ENCODE measurements around the gene IFNL3. TPM values are rescaled to one million over a fixed set of nuclear protein-coding genes. Genes with fewer than 3 reads are reported as not detected.

The IFNL3 gene
- total RNA-seq, 4 donors from 2014 or later = not detected

DNA sequence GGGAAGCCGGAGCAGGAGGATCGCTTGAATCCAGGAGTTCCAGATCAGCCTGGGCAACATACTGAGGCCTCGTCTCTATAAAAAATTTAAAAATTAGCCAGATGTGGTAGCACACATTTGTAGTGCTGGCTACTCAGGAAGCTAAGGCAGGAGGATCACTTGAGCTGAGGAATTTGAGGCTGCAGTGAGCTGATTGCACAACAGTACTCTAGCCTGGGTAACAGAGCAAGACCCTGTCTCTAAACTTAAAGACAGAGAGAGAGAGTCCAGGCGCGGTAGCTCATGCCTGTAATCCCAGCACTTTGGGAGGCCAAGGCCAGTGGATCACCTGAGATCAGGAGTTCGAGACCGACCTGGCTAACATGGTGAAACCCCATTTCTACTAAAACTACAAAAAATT lies 4.4 kb downstream of the IFNL3 start:
- H3K9me3 ChIP-seq = no peaks in the 10 kb centered on the region
- peaks cover 15% of the 10 kb centered on the region for H3K27me3 ChIP-seq
- H3K4me3 ChIP-seq = no peak overlapping the region
- H3K36me3 ChIP-seq = no peaks in the 10 kb centered on the region
- 93% methylated on average over 7 of the region's 7 CpGs for WGBS
- no peak overlapping the region for H3K27ac ChIP-seq
- peaks cover 5% of the 10 kb centered on the region for H3K4me1 ChIP-seq
- TF ChIP-seq POLR2A (IDR thresholded peaks at IDR 0.05) = no peak
- TF ChIP-seq, protein P1, sequence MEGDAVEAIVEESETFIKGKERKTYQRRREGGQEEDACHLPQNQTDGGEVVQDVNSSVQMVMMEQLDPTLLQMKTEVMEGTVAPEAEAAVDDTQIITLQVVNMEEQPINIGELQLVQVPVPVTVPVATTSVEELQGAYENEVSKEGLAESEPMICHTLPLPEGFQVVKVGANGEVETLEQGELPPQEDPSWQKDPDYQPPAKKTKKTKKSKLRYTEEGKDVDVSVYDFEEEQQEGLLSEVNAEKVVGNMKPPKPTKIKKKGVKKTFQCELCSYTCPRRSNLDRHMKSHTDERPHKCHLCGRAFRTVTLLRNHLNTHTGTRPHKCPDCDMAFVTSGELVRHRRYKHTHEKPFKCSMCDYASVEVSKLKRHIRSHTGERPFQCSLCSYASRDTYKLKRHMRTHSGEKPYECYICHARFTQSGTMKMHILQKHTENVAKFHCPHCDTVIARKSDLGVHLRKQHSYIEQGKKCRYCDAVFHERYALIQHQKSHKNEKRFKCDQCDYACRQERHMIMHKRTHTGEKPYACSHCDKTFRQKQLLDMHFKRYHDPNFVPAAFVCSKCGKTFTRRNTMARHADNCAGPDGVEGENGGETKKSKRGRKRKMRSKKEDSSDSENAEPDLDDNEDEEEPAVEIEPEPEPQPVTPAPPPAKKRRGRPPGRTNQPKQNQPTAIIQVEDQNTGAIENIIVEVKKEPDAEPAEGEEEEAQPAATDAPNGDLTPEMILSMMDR (IDR thresholded peaks at IDR 0.05) = no peak
- no peak for TF ChIP-seq EP300 (IDR thresholded peaks at IDR 0.05)
- TF ChIP-seq POLR2AphosphoS5 (IDR thresholded peaks at IDR 0.05) = no peak
- no peak for DNase-seq (ENCODE audit: low spot score in 2 of 2)

DNA sequence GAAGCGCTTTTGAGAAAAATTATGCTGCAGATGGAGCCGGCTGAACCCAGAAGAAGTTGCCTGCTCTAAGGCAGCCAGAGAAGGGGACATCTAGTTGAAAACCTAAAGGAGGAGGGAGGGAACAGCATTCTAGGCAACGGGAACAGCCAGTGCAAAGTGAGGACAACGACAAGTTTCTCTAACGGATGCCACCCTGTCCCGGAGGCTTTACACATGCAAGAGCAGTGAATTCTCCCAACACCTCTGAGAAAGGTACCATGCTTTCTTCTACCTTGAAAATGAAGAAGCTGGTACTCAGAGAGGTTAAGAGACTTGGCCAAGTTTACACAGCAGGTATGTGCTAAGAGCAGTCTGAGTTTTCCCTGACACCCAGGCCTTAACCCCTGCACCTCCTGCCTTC lies 5.9 kb downstream of the IFNL3 start:
- no peaks in the 10 kb centered on the region for H3K9me3 ChIP-seq
- H3K27me3 ChIP-seq = peaks cover 16% of the 10 kb centered on the region
- no peak for DNase-seq (ENCODE audit: low spot score in 2 of 2)
- no peak overlapping the region for H3K4me3 ChIP-seq
- H3K27ac ChIP-seq = no peak overlapping the region
- peaks cover 5% of the 10 kb centered on the region for H3K4me1 ChIP-seq
- WGBS = 81% methylated on average over 6 of the region's 6 CpGs
- H3K36me3 ChIP-seq = no peaks in the 10 kb centered on the region
- no peak for TF ChIP-seq EP300 (IDR thresholded peaks at IDR 0.05)
- TF ChIP-seq POLR2A (IDR thresholded peaks at IDR 0.05) = no peak
- TF ChIP-seq, protein P1 (IDR thresholded peaks at IDR 0.05) = no peak
- TF ChIP-seq POLR2AphosphoS5 (IDR thresholded peaks at IDR 0.05) = no peak

DNA sequence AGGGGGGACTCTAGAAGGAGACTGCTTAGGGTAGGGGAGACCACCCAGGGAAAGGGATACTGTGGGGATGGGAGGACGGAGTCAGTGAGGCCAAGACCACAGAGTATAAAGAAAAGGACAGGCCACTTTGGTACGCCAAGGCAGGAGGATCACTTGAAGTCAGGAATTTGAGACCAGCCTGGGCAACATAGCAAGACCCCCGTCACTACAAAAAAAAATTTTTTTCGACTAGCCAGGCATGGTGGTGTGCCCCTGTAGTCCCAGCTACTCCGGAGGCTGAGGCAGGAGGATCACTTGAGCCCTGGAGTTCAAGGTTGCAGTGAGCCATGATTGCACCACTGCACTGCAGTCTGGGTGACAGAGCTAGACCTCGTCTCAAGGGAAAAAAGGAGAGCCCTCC lies 6.6 kb downstream of the IFNL3 start:
- TF ChIP-seq POLR2A (IDR thresholded peaks at IDR 0.05) (no peak), POLR2AphosphoS5 (IDR thresholded peaks at IDR 0.05) (no peak), EP300 (IDR thresholded peaks at IDR 0.05) (no peak)
- TF ChIP-seq, protein P1 (IDR thresholded peaks at IDR 0.05) = no peak
- no peak for DNase-seq (ENCODE audit: low spot score in 2 of 2)
- Histone ChIP-seq H3K9me3 (no peaks in the 10 kb centered on the region), H3K4me1 (peaks cover 5% of the 10 kb centered on the region), H3K36me3 (no peaks in the 10 kb centered on the region), H3K27ac (no peak overlapping the region), H3K4me3 (no peak overlapping the region), H3K27me3 (peaks cover 16% of the 10 kb centered on the region)
- 84% methylated on average over 6 of the region's 6 CpGs for WGBS

DNA sequence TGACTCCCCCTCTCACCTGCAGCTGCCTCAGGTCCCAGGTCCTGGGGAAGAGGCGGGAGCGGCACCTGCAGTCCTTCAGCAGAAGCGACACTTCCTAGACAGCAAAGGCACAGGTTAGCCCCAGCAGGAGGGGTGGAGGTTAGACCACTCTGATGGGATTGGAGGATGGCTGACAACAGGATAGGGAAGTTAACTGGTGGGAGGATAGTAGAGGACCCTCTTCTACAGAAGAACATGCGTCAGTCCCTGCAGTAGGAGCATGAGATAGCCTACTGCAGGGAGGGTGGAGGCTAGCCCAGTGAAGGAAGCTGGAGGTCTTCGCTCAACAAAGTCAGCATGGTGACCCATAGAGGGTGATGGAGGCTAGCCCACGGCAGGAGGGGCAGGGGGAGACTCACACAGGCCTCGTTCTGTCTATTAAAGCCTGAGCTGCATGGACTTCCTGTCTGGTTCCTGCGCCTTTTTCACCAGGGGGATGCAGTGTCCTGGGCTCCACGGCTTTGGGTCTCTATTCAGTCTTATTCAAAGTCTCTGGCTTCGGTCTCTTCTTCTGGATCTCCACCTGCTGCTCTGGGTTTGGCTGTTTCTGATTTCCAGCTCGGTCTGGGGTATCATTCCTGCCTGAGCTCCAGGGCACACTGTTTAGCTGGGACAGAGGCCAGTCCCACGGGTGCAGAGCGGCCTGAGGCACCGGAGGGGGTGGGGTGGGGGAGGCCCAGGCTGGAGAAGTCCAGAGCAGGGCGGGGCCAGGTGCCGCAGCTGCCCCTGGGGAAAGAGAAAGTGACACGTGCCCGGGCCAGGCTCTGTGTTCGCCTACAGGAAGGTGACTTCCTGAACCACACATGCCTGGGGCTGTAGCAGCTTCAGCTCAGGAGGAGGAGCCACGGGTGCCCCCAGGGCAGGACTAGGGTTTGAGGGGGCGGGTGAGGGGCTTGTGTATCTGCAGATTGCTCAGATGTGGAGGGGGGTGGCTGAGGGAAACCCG lies 7.3 kb downstream of the IFNL3 start:
- WGBS = 61% methylated on average over 11 of the region's 22 CpGs
- TF ChIP-seq, protein P1 (IDR thresholded peaks at IDR 0.05) = no peak
- TF ChIP-seq POLR2AphosphoS5 (IDR thresholded peaks at IDR 0.05) (no peak), POLR2A (IDR thresholded peaks at IDR 0.05) (no peak), EP300 (IDR thresholded peaks at IDR 0.05) (no peak)
- Histone ChIP-seq H3K4me1 (peaks cover 5% of the 10 kb centered on the region), H3K27ac (no peak overlapping the region), H3K27me3 (peaks cover 20% of the 10 kb centered on the region), H3K36me3 (no peaks in the 10 kb centered on the region), H3K4me3 (no peak overlapping the region), H3K9me3 (no peaks in the 10 kb centered on the region)
- DNase-seq (ENCODE audit: low spot score in 2 of 2) = no peak

DNA sequence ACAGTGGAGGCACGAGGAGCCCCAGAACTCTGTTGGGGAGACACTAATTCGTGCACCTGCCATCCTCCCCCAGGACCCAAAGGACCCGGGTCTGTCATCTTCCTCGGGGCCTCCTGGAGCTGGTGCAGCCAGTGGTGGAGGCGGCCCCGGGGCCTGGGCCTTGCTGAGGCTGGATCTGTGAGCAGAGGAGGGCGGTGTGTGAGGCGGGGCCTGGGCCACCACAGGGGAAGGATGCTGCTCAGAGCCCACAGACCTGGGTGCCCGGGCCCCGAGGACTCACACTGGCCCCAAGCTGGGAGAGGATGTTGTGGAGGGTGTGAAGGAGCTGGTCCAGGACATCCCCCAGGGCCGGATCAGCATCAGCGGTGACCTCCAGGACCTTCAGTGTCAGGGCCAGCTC lies 8.3 kb downstream of the IFNL3 start:
- Histone ChIP-seq H3K36me3 (no peaks in the 10 kb centered on the region), H3K4me3 (no peak overlapping the region), H3K4me1 (peaks cover 5% of the 10 kb centered on the region), H3K27ac (no peak overlapping the region), H3K9me3 (no peaks in the 10 kb centered on the region), H3K27me3 (peaks cover 23% of the 10 kb centered on the region)
- TF ChIP-seq EP300 (IDR thresholded peaks at IDR 0.05) (no peak), POLR2AphosphoS5 (IDR thresholded peaks at IDR 0.05) (no peak), POLR2A (IDR thresholded peaks at IDR 0.05) (no peak)
- TF ChIP-seq, protein P1 (IDR thresholded peaks at IDR 0.05) = no peak
- 59% methylated on average over 12 of the region's 12 CpGs for WGBS
- DNase-seq (ENCODE audit: low spot score in 2 of 2) = no peak

Measured in suprapubic skin (tissue), 4 donors.